PFSK-1 (cell line): ENCODE measurements around the gene RNF223.
A peak's percentile ranks its signal among the peaks of the same experiment; 100 is the strongest.

Experiments used
- FOXP2 ChIP-seq: optimal IDR thresholded peaks from 2 replicates; pipeline ENCODE3; 2011; ENCODE audit warnings: borderline replicate concordance, control low read depth, inconsistent platforms; ENCODE audit not compliant: insufficient read depth; ENCODE audit errors: extremely low read length, extremely low read depth
- POLR2AphosphoS5 ChIP-seq: IDR thresholded peaks from 2 replicates; pipeline ENCODE4 v1.6.1; 2012; ENCODE audit warnings: low read depth, mild to moderate bottlenecking, control low read depth, low read length, moderate library complexity
- REST ChIP-seq, 2 experiments: IDR thresholded peaks; 2 replicates each; pipeline versions ENCODE4 v1.6.1 to v1.8.0; 2011 to 2012; ENCODE audit warnings: low read depth in 2 of 2, low read length in 2 of 2, control low read depth in 1 of 2, inconsistent platforms in 1 of 2, mild to moderate bottlenecking in 1 of 2, moderate library complexity in 1 of 2; ENCODE audit not compliant: insufficient read depth in 1 of 2
- SIN3A ChIP-seq: IDR thresholded peaks from 2 replicates; pipeline ENCODE4 v1.6.1; 2012; ENCODE audit warnings: mild to moderate bottlenecking, low read length, moderate library complexity, borderline replicate concordance; ENCODE audit not compliant: insufficient read depth
- TAF1 ChIP-seq: IDR thresholded peaks from 2 replicates; pipeline ENCODE4 v1.6.1; 2012; ENCODE audit warnings: low read length, control low read depth, borderline replicate concordance; ENCODE audit not compliant: insufficient read depth

Gene RNF223

GRCh38 chr1:1118011-1118875 lies 44.1 kb upstream of the RNF223 start:
- TF ChIP-seq REST (IDR thresholded peaks at IDR 0.05; ENCODE audit: insufficient read depth in 1 of 2, low read depth in 2 of 2, low read length in 2 of 2) (no peak), POLR2AphosphoS5 (no peak), SIN3A (no peak), TAF1 (no peak), FOXP2 (no peak)

GRCh38 chr1:1117469-1117831 lies 43.3 kb upstream of the RNF223 start:
- TF ChIP-seq REST (IDR thresholded peaks at IDR 0.05; ENCODE audit: insufficient read depth in 1 of 2, low read depth in 2 of 2, low read length in 2 of 2) = no peak
- TF ChIP-seq TAF1 = no peak
- TF ChIP-seq FOXP2 = no peak
- TF ChIP-seq POLR2AphosphoS5 = no peak
- TF ChIP-seq SIN3A = no peak

- TF ChIP-seq POLR2AphosphoS5 = no peak
- TF ChIP-seq SIN3A = no peak
- no peak for TF ChIP-seq REST (IDR thresholded peaks at IDR 0.05; ENCODE audit: insufficient read depth in 1 of 2, low read depth in 2 of 2, low read length in 2 of 2)
- no peak for TF ChIP-seq TAF1
- TF ChIP-seq FOXP2 = no peak
Observed at GRCh38 chr1:1116701-1117468, 42.8 kb upstream of the RNF223 start.

DNA sequence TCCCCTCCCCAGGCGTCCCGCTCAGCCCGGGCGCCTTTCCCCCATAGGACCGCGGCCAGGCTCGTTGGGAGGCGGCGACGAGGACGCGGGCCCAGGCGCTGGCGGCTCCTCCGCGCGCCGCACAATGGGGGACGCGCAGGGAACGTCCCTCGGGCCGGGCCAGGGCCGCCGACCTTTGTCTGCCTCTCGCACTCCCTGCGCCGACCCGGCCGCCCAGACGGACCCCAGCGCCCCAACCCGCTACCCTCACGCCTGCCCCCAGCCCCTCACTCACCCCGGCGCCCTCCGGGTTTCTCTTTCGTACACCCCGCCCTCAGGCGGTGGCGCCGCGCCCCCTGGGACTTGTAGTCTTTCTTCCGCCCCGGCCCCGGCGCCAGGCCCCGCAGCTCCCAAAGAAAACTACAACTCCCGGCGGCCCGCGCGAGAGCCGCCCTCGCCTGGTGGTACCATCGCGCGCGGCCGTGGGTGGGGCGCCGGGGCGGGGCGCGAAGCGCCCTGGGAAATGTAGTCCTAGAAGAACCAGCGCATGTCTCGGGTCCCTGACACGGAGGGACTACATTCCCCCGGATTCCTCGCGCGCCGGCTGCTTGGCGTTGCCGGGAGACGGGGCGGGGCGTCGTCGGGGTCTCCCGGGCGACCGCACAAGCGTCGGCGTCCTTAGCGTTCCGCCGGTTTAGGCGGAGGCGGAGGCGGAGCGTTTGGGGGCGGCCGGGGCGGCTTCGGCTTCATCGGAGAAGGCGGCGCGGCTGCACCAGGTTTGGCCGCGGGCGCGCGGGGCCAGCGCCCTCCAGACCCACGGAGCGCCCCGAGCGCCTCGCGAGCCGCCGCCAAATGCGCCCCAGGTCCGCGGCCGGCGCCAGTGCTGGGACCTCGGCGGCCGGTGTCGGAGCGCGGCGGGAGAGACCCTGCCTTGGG lies 41.9 kb upstream of the RNF223 start, which contains the start of gene C1orf159:
Gene C1orf159 (minus strand): TSS at position 304 of the 915 bp plus-strand sequence. CDS start 24,546 bp downstream, outside the sequence.
- no peak for TF ChIP-seq TAF1
- TF ChIP-seq SIN3A = peak; percentile 96
